Stimulated activated CD4-positive, alpha-beta T cell treated with anti-CD3 and anti-CD28 coated beads, Interleukin-2, amount 100 ng/mL, for 24 hours (primary cell): Measurements from ENCODE around the gene MYO1E.
A peak's percentile ranks its signal among the peaks of the same experiment; 100 is the strongest.

Experiments
- DNase-seq, 2 donors: peaks; one replicate each; pipeline ENCODE4 v3.0.0-alpha.2; 2020

Gene MYO1E

GRCh38 chr15:59119625-59120024 lies 253.0 kb downstream of the MYO1E start:
- DNase-seq, result no peak

- no peak for DNase-seq
Measured at GRCh38 chr15:59116771-59117170, 255.9 kb downstream of the MYO1E start.

- DNase-seq, result no peak
Measured at GRCh38 chr15:59116141-59116540, 256.5 kb downstream of the MYO1E start.

GRCh38 chr15:59115047-59115446 lies 257.6 kb downstream of the MYO1E start:
- DNase-seq, result no peak

- DNase-seq, result no peak
Measured at GRCh38 chr15:59111251-59111650, 261.4 kb downstream of the MYO1E start.

GRCh38 chr15:59105854-59106253 lies 266.8 kb downstream of the MYO1E start:
- no peak for DNase-seq

GRCh38 chr15:59104912-59105732 lies 267.5 kb downstream of the MYO1E start, which contains the start of gene CCNB2:
Gene CCNB2, plus strand, starts transcription at chr15:59105146. Its CDS starts 123 bp downstream, at chr15:59105269.
- peak; percentile 80 to 81 for DNase-seq

GRCh38 chr15:59104602-59104911 lies 268.1 kb downstream of the MYO1E start:
- DNase-seq, result no peak

GRCh38 chr15:59099162-59099685 lies 273.4 kb downstream of the MYO1E start:
- DNase-seq, result no peak

- no peak for DNase-seq
Measured at GRCh38 chr15:59096429-59096828, 276.2 kb downstream of the MYO1E start.

GRCh38 chr15:59094077-59094476 lies 278.6 kb downstream of the MYO1E start:
- no peak for DNase-seq

- DNase-seq, result no peak
Measured at GRCh38 chr15:59087731-59088130, 284.9 kb downstream of the MYO1E start.
